Fibroblast of lung (primary cell): ENCODE results near the gene PKD1L1. TPM values are rescaled to one million over a fixed set of nuclear protein-coding genes. Genes with fewer than 3 reads are reported as not detected.

Experiments used
- DNase-seq, 2 donors: peaks; one replicate each; pipeline versions ENCODE4 v3.0.0 to v3.0.0-alpha.2; 2010; ENCODE audit warnings: low read depth in 2 of 2
- H2AFZ ChIP-seq: 2 replicates; pipeline ENCODE4 v1.5.1; 2012; ENCODE audit warnings: low read length, control low read depth, inconsistent platforms
- H3K27ac ChIP-seq: 2 replicates; pipeline ENCODE4 v1.5.1; 2011; ENCODE audit warnings: low read length, control low read depth; ENCODE audit not compliant: insufficient read depth
- H3K27me3 ChIP-seq: 2 replicates; pipeline ENCODE4 v1.5.1; 2011; ENCODE audit warnings: mild to moderate bottlenecking, low read length; ENCODE audit not compliant: control insufficient read depth, insufficient read depth
- H3K36me3 ChIP-seq: 2 replicates; pipeline ENCODE4 v1.5.1; 2011; ENCODE audit warnings: low read length; ENCODE audit not compliant: control insufficient read depth, insufficient read depth
- H3K4me1 ChIP-seq: 2 replicates; pipeline ENCODE4 v1.5.1; 2011; ENCODE audit warnings: low read length; ENCODE audit not compliant: control insufficient read depth, insufficient read depth; ENCODE audit errors: extremely low read depth
- H3K4me2 ChIP-seq: 2 replicates; pipeline ENCODE4 v1.5.1; 2011; ENCODE audit warnings: low read length, control low read depth; ENCODE audit not compliant: insufficient read depth; ENCODE audit errors: extremely low read depth
- H3K4me3 ChIP-seq, 4 experiments: fragments of 200-600 bp in 1 of 4; sonication (generic) in 1 of 4; replicated peaks in 1 of 4; 2 replicates each; pipeline ENCODE4 v1.5.1; 2011 to 2016; ENCODE audit warnings: low read length in 4 of 4, low read depth in 3 of 4, mild to moderate bottlenecking in 3 of 4, control low read depth in 2 of 4, inconsistent platforms in 1 of 4, mixed read lengths in 1 of 4; ENCODE audit not compliant: insufficient read depth in 1 of 4; ENCODE audit errors: control extremely low read depth in 1 of 4
- H3K79me2 ChIP-seq: 2 replicates; pipeline ENCODE4 v1.5.1; 2012; ENCODE audit warnings: mild to moderate bottlenecking, low read length, inconsistent platforms; ENCODE audit not compliant: control insufficient read depth, insufficient read depth
- H3K9ac ChIP-seq: 2 replicates; pipeline ENCODE4 v1.5.1; 2011; ENCODE audit warnings: mild to moderate bottlenecking, low read length, control low read depth; ENCODE audit not compliant: insufficient read depth
- H3K9me3 ChIP-seq: 2 replicates; pipeline ENCODE4 v1.5.1; 2012; ENCODE audit warnings: low read depth, low read length; ENCODE audit not compliant: control insufficient read depth, insufficient read depth
- H4K20me1 ChIP-seq: 2 replicates; pipeline ENCODE4 v1.5.1; 2011; ENCODE audit warnings: low read length; ENCODE audit not compliant: control insufficient read depth, insufficient read depth; ENCODE audit errors: extremely low read depth
- CTCF ChIP-seq, 2 donors: IDR thresholded peaks in 1 of 2; conservative IDR thresholded peaks in 1 of 2; 1 replicate in 1 of 2; 2 replicates in 1 of 2; pipeline ENCODE4 v1.5.1; 2011 to 2012; ENCODE audit warnings: low read length in 2 of 2, control low read depth in 1 of 2, inconsistent platforms in 1 of 2, low read depth in 1 of 2, mild to moderate bottlenecking in 1 of 2
- EZH2 ChIP-seq: IDR thresholded peaks from 2 replicates; pipeline ENCODE4 v1.5.1; 2012; ENCODE audit warnings: low read length, control low read depth, mild to moderate bottlenecking; ENCODE audit errors: missing control alignments
- polyA plus RNA-seq, 2 donors: library from polyadenylated mRNA; depleted of rRNA in 1 of 2; stranded (reverse) in 1 of 2; unstranded in 1 of 2; fragments of >200 nt; gene quantifications; 2 replicates each; pipeline ENCODE4 v1.2.1, GENCODE V29; 2011 to 2012; ENCODE audit warnings: missing spikeins in 1 of 2
- total RNA-seq: library from RNA; depleted of rRNA; stranded (reverse); fragments of >200 nt; gene quantifications from 2 replicates; pipeline ENCODE4 v1.2.1, GENCODE V29; 2014

The PKD1L1 gene
- total and polyA plus RNA-seq, 2 donors (not counting 1 experiment from before 2014, with no cell fraction given), result under 0.01 to 0.12 TPM

GRCh38 chr7:47806701-47807103 lies 141.6 kb downstream of the PKD1L1 start:
- H3K79me2 ChIP-seq, result no peaks in the 10 kb centered on the region
- H3K36me3 ChIP-seq, result no peaks in the 10 kb centered on the region
- no peaks in the 10 kb centered on the region for H3K27me3 ChIP-seq
- H3K4me2 ChIP-seq, result no peak overlapping the region
- no peak overlapping the region for H3K9ac ChIP-seq
- no peak for TF ChIP-seq CTCF (conservative IDR thresholded peaks at IDR 0.05 in 1 of 2, IDR thresholded peaks at IDR 0.05 in 1 of 2; ENCODE audit: low read depth in 1 of 2, low read length in 2 of 2)
- no peak for TF ChIP-seq EZH2
- no peak overlapping the region for H3K27ac ChIP-seq
- peaks cover 12% of the 10 kb centered on the region for H3K4me1 ChIP-seq
- peak overlapping the region; percentile 54 for H2AFZ ChIP-seq
- peak in 1 of 2 donors; percentile 33 for DNase-seq
- no peak overlapping the region for H3K4me3 ChIP-seq
- no peaks in the 10 kb centered on the region for H3K9me3 ChIP-seq
- no peaks in the 10 kb centered on the region for H4K20me1 ChIP-seq

GRCh38 chr7:47804767-47805545 lies 143.3 kb downstream of the PKD1L1 start:
- TF ChIP-seq EZH2 (no peak), CTCF (conservative IDR thresholded peaks at IDR 0.05 in 1 of 2, IDR thresholded peaks at IDR 0.05 in 1 of 2; ENCODE audit: low read depth in 1 of 2, low read length in 2 of 2) (no peak)
- DNase-seq, result peak in 1 of 2 donors; percentile 59
- Histone ChIP-seq H3K79me2 (no peaks in the 10 kb centered on the region), H3K27ac (no peak overlapping the region), H3K4me2 (no peak overlapping the region), H3K36me3 (no peaks in the 10 kb centered on the region), H2AFZ (no peak overlapping the region), H3K4me3 (no peak overlapping the region), H3K4me1 (peaks cover 12% of the 10 kb centered on the region), H4K20me1 (no peaks in the 10 kb centered on the region), H3K9me3 (no peaks in the 10 kb centered on the region), H3K9ac (no peak overlapping the region), H3K27me3 (no peaks in the 10 kb centered on the region)

GRCh38 chr7:47803846-47804245 lies 144.4 kb downstream of the PKD1L1 start:
- H3K36me3 ChIP-seq, result no peaks in the 10 kb centered on the region
- H3K4me1 ChIP-seq, result peaks cover 12% of the 10 kb centered on the region
- H4K20me1 ChIP-seq, result no peaks in the 10 kb centered on the region
- no peak overlapping the region for H3K4me3 ChIP-seq
- TF ChIP-seq CTCF (conservative IDR thresholded peaks at IDR 0.05 in 1 of 2, IDR thresholded peaks at IDR 0.05 in 1 of 2; ENCODE audit: low read depth in 1 of 2, low read length in 2 of 2) (no peak), EZH2 (no peak)
- H3K79me2 ChIP-seq, result no peaks in the 10 kb centered on the region
- H3K27ac ChIP-seq, result no peak overlapping the region
- DNase-seq, result no peak
- no peaks in the 10 kb centered on the region for H3K9me3 ChIP-seq
- no peak overlapping the region for H3K4me2 ChIP-seq
- H2AFZ ChIP-seq, result no peak overlapping the region
- H3K9ac ChIP-seq, result no peak overlapping the region
- no peaks in the 10 kb centered on the region for H3K27me3 ChIP-seq
